IMR-90 (cell line): Measurements from ENCODE around the gene MRTFB. TPM values are rescaled to one million over a fixed set of nuclear protein-coding genes. Genes with fewer than 3 reads are reported as not detected.

Experiments
- ATAC-seq: fragments of 200-7000 bp; cut with Tn5 transposase; 2 replicates; pipeline ENCODE4 v1.9.1; 2020; ENCODE audit warnings: low read depth, mild to moderate bottlenecking, moderate library complexity
- BruUV-seq: library from RNA; stranded (reverse); fragments of 400-500 nt; replicated peaks from 2 replicates; lab custom pipeline; 2021; lab: Mats Ljungman, UMichigan
- CTCF ChIA-PET: fragments of 300-600 bp; formaldehyde crosslinking; extraction: SDS; loops from one replicate; lab custom pipeline; 2021; ENCODE audit warnings: antibody characterized with exemption; lab: Yijun Ruan, JAX
- POLR2A ChIA-PET: fragments of 300-600 bp; sonication (Branson Sonifier 250); formaldehyde crosslinking; loops from one replicate; lab custom pipeline; 2022; ENCODE audit warnings: antibody characterized with exemption; ENCODE audit not compliant: unreplicated experiment; lab: Charles Lee
- DNase-seq: peaks from one replicate; pipeline ENCODE4 v3.0.0; 2013
- H2AFZ ChIP-seq: replicated peaks from 2 replicates; pipeline ENCODE3; 2013; ENCODE audit warnings: low read length, mild to moderate bottlenecking; ENCODE audit not compliant: poor library complexity
- H2AK5ac ChIP-seq: 2 replicates; pipeline ENCODE4 v1.6.1; 2013; ENCODE audit warnings: low read depth, low read length, inconsistent platforms
- H2AK9ac ChIP-seq: replicated peaks from 2 replicates; pipeline ENCODE3; 2013; ENCODE audit warnings: mild to moderate bottlenecking, low read depth, low read length, moderate library complexity; ENCODE audit not compliant: poor library complexity
- H2BK120ac ChIP-seq: 2 replicates; pipeline ENCODE4 v1.6.1; 2013; ENCODE audit warnings: low read depth, low read length, inconsistent platforms
- H2BK15ac ChIP-seq: 3 replicates; pipeline ENCODE4 v1.6.1; 2013; ENCODE audit warnings: low read depth, low read length, inconsistent platforms
- H2BK20ac ChIP-seq: 2 replicates; pipeline ENCODE4 v1.6.1; 2013; ENCODE audit warnings: low read depth, mild to moderate bottlenecking, inconsistent platforms, low read length, moderate library complexity
- H2BK5ac ChIP-seq: 2 replicates; pipeline ENCODE4 v1.6.1; 2013; ENCODE audit warnings: mild to moderate bottlenecking, low read depth, low read length, inconsistent platforms; ENCODE audit not compliant: poor library complexity, severe bottlenecking
- H3K14ac ChIP-seq: replicated peaks from 2 replicates; pipeline ENCODE4 v1.6.1; 2013; ENCODE audit warnings: low read depth, low read length, inconsistent platforms
- H3K18ac ChIP-seq: 2 replicates; pipeline ENCODE4 v1.6.1; 2013; ENCODE audit warnings: low read depth, low read length, control low read depth
- H3K23ac ChIP-seq: 2 replicates; pipeline ENCODE4 v1.6.1; 2013; ENCODE audit warnings: low read depth, low read length, inconsistent platforms
- H3K27ac ChIP-seq: 2 replicates; pipeline ENCODE4 v1.5.1; 2013; ENCODE audit warnings: mild to moderate bottlenecking, control low read depth, low read length; ENCODE audit not compliant: insufficient read depth
- H3K27me3 ChIP-seq: 2 replicates; pipeline ENCODE4 v1.6.1; 2013; ENCODE audit warnings: low read length; ENCODE audit not compliant: control insufficient read depth, insufficient read depth
- H3K36me3 ChIP-seq: 2 replicates; pipeline ENCODE4 v1.6.1; 2013; ENCODE audit warnings: low read length, mixed read lengths; ENCODE audit not compliant: control insufficient read depth, insufficient read depth
- H3K4ac ChIP-seq: 2 replicates; pipeline ENCODE4 v1.6.1; 2013; ENCODE audit warnings: low read depth, low read length, inconsistent platforms
- H3K4me1 ChIP-seq: 2 replicates; pipeline ENCODE4 v1.6.1; 2013; ENCODE audit warnings: low read length, mixed read lengths; ENCODE audit not compliant: control insufficient read depth, insufficient read depth
- H3K4me2 ChIP-seq: 2 replicates; pipeline ENCODE4 v1.6.1; 2013; ENCODE audit warnings: low read depth, mild to moderate bottlenecking, control low read depth, low read length, moderate library complexity
- H3K4me3 ChIP-seq: 2 replicates; pipeline ENCODE4 v1.5.1; 2013; ENCODE audit warnings: low read depth, mild to moderate bottlenecking, control low read depth, low read length, moderate library complexity; ENCODE audit not compliant: insufficient read depth
- H3K56ac ChIP-seq: 2 replicates; pipeline ENCODE4 v1.6.1; 2013; ENCODE audit warnings: low read length, inconsistent platforms; ENCODE audit not compliant: insufficient read depth; ENCODE audit errors: extremely low read depth
- H3K79me1 ChIP-seq, 2 experiments: 2 replicates each; pipeline ENCODE4 v1.6.1; 2013; ENCODE audit warnings: low read length in 2 of 2, inconsistent platforms in 1 of 2, low read depth in 1 of 2
- H3K9ac ChIP-seq: 2 replicates; pipeline ENCODE4 v1.6.1; 2013; ENCODE audit warnings: low read depth, low read length, control low read depth
- H3K9me1 ChIP-seq: 2 replicates; pipeline ENCODE4 v1.6.1; 2013; ENCODE audit warnings: low read length, inconsistent platforms; ENCODE audit not compliant: insufficient read depth
- H3K9me3 ChIP-seq: 2 replicates; pipeline ENCODE4 v1.6.1; 2013; ENCODE audit warnings: low read length; ENCODE audit not compliant: control insufficient read depth, insufficient read depth
- H4K20me1 ChIP-seq: 2 replicates; pipeline ENCODE4 v1.6.1; 2013; ENCODE audit warnings: low read length, inconsistent platforms; ENCODE audit not compliant: insufficient read depth
- H4K5ac ChIP-seq: 2 replicates; pipeline ENCODE4 v1.6.1; 2013; ENCODE audit warnings: mild to moderate bottlenecking, low read depth, low read length, control low read depth
- H4K8ac ChIP-seq, 2 experiments: 2 replicates each; pipeline ENCODE4 v1.6.1; 2013; ENCODE audit warnings: low read depth in 2 of 2, low read length in 2 of 2, control low read depth in 1 of 2, inconsistent platforms in 1 of 2
- H4K91ac ChIP-seq: 2 replicates; pipeline ENCODE4 v1.6.1; 2013; ENCODE audit warnings: low read depth, low read length, inconsistent platforms; ENCODE audit not compliant: insufficient read depth
- BHLHE40 ChIP-seq: fragments of 150-350 bp; IDR thresholded peaks from 2 replicates; pipeline ENCODE4 v1.6.1; 2016; ENCODE audit warnings: mild to moderate bottlenecking, low read depth, low read length
- CEBPB ChIP-seq: IDR thresholded peaks from 2 replicates; pipeline ENCODE4 v1.6.1; 2012; ENCODE audit warnings: low read depth, low read length, improper control_type of control experiment
- CTCF ChIP-seq: conservative IDR thresholded peaks from 2 replicates; pipeline ENCODE4 v1.5.1; 2012; ENCODE audit warnings: mild to moderate bottlenecking, low read depth, low read length, improper control_type of control experiment
- WGBS, 2 experiments: methylation state at CpG; one replicate each; pipeline versions ENCODE4 v1.1.5 to v1.1.7; 2013; ENCODE audit warnings: missing lambda C conversion rate in 2 of 2; ENCODE audit not compliant: insufficient read length in 1 of 2; ENCODE audit errors: extremely low coverage in 2 of 2; 5-methylcytosine and 5-hydroxymethylcytosine counted together
- dilution Hi-C: fragments of 300-500 bp; cut with HindIII; formaldehyde crosslinking; loops from one replicate; pipeline ENCODE4 v1.14.3; 2018; ENCODE audit warnings: low sequenced_read_pairs; ENCODE audit not compliant: unreplicated experiment
- in situ Hi-C: fragments of 300-500 bp; cut with MboI; formaldehyde crosslinking; loops from 3 replicates; pipeline ENCODE4 v1.14.3; 2019; ENCODE audit warnings: low sequenced_read_pairs, inconsistent platforms, mixed read lengths
- intact Hi-C: fragments of 100-400 bp; cut with micrococcal nuclease; formaldehyde crosslinking; loops from 2 replicates; pipeline ENCODE4 v1.10.0; 2022
- polyA plus RNA-seq, 3 experiments: library from polyadenylated mRNA; depleted of rRNA; stranded (reverse); fragments of >200 nt; gene quantifications; 2 replicates each; pipeline ENCODE4 v1.2.3, GENCODE V29; 2012; ENCODE audit warnings: low replicate concordance in 1 of 3
- total RNA-seq: library from RNA; depleted of rRNA; stranded (reverse); fragments of >200 nt; gene quantifications from 2 replicates; pipeline ENCODE4 v1.2.3, GENCODE V29; 2012

The MRTFB gene
- total and polyA plus RNA-seq, 2 of the 4 experiments (the other 2 are of a cell fraction) = 4.4 to 5.4 TPM

DNA sequence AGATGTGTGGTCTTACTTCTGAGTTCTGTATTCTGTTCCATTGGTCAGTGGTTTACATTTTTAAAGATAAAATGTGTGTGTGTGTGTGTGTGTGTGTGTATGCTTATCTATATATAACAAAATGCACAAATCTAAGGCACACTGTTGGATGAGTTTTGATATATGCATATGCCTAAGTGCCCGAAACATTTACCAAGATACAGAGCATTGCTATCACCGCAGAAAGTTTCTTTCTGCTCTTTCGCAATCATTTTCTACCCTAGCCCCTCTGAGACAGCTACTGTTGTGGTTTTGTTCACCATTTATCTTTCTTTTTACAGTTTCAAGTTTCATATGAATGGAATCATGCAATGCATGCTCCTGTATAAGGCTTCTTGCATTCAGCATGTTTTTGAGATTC lies 97.0 kb downstream of the MRTFB start:
- WGBS, 2 experiments = no CpG with 5 or more reads among the region's 3 CpGs
- POLR2A ChIA-PET = no interaction called here

More for the DNA sequence above, 97.0 kb downstream of the MRTFB start:
- H4K20me1 ChIP-seq = no peaks in the 10 kb centered on the region; the same call in 1 of the 2 replicates
- in situ Hi-C loops (loop anchor here (10.0 kb wide), 1 partner anchor 57 kb away; no protein-coding TSS in a partner anchor), intact Hi-C loops (no loop called here), dilution Hi-C loops (no loop called here)
- H2AK5ac ChIP-seq = no peak overlapping the region
- TF ChIP-seq CTCF (no peak), CEBPB (peak; percentile 83), BHLHE40 (no peak)
- H2BK5ac ChIP-seq = no peak overlapping the region
- H3K56ac ChIP-seq = no peak overlapping the region
- H3K4me1 ChIP-seq = no peaks in the 10 kb centered on the region; the same call in 1 of the 2 replicates
- H3K4me2 ChIP-seq = no peak overlapping the region
- H4K91ac ChIP-seq = no peak overlapping the region
- CTCF ChIA-PET = no interaction called here
- no peak overlapping the region for H2BK120ac ChIP-seq
- H3K18ac ChIP-seq = no peak overlapping the region
- no peak overlapping the region for H2BK15ac ChIP-seq
- H3K36me3 ChIP-seq = no peaks in the 10 kb centered on the region
- H3K27ac ChIP-seq = no peak overlapping the region
- no peaks in the 10 kb centered on the region for H3K9me3 ChIP-seq
- H3K23ac ChIP-seq = no peak overlapping the region
- no peak overlapping the region for H2AFZ ChIP-seq
- ATAC-seq = no peak
- H3K14ac ChIP-seq = no peak overlapping the region
- H3K4me3 ChIP-seq = no peak overlapping the region
- H3K4ac ChIP-seq = no peak overlapping the region
- H3K9me1 ChIP-seq = no peaks in the 10 kb centered on the region; the same call in 1 of the 2 replicates
- H3K9ac ChIP-seq = no peak overlapping the region
- no peak overlapping the region for H4K8ac ChIP-seq
- DNase-seq = no peak
- H2BK20ac ChIP-seq = no peak overlapping the region
- no peak overlapping the region for H4K5ac ChIP-seq
- H3K79me1 ChIP-seq = peaks cover 0 to 3% of the 10 kb centered on the region in 2 experiments; a peak in 2 of 4 replicates
- no peaks in the 10 kb centered on the region for H3K27me3 ChIP-seq
- no peak overlapping the region for H2AK9ac ChIP-seq
- no TSS peak for BruUV-seq
